C4-2B (cell line): ENCODE measurements around the gene SPDYE3.
"Not testable (repeated sequence)": the region's sequence is repeated elsewhere in the genome, so short reads cannot be mapped to it uniquely, and the experiment has no call there.

ENCODE experiments used
- H3K27ac ChIP-seq: fragments of 450-650 bp; 2 replicates; pipeline ENCODE4 v1.5.1; 2017
- CTCF ChIP-seq: fragments of 450-650 bp; conservative IDR thresholded peaks from 2 replicates; pipeline ENCODE4 v1.5.1; 2017; ENCODE audit warnings: mild to moderate bottlenecking
- ZFX ChIP-seq: fragments of 450-650 bp; IDR thresholded peaks from 2 replicates; pipeline ENCODE4 v1.6.1; 2017

SPDYE3 gene

GRCh38 chr7:100307402-100307801 is at the start of gene SPDYE3:
TSS of gene SPDYE3 (plus strand) at chr7:100307702. CDS start at chr7:100307886, 184 bp downstream.
- H3K27ac ChIP-seq = not testable (repeated sequence)

GRCh38 chr7:100259984-100260383 is 47.5 kb upstream of the SPDYE3 start:
- H3K27ac ChIP-seq = not testable (repeated sequence)

- H3K27ac ChIP-seq = not testable (repeated sequence)
These were observed 44.6 kb upstream of the SPDYE3 start for GRCh38 chr7:100262896-100263295.

GRCh38 chr7:100264223-100264622 is 43.3 kb upstream of the SPDYE3 start:
- H3K27ac ChIP-seq = not testable (repeated sequence)

GRCh38 chr7:100264669-100265165 is 42.8 kb upstream of the SPDYE3 start:
- not testable (repeated sequence) for H3K27ac ChIP-seq

- not testable (repeated sequence) for H3K27ac ChIP-seq
These were observed 41.7 kb upstream of the SPDYE3 start for GRCh38 chr7:100265851-100266250.

- H3K27ac ChIP-seq = no peak overlapping the region
- TF ChIP-seq ZFX (no peak), CTCF (no peak)
These were observed 40.7 kb upstream of the SPDYE3 start for GRCh38 chr7:100266576-100267354.

- TF ChIP-seq ZFX = no peak
- no peak for TF ChIP-seq CTCF
- no peak overlapping the region for H3K27ac ChIP-seq
These were observed 39.9 kb upstream of the SPDYE3 start for GRCh38 chr7:100267648-100268047.

GRCh38 chr7:100268882-100269281 is 38.6 kb upstream of the SPDYE3 start:
- not testable (repeated sequence) for H3K27ac ChIP-seq

GRCh38 chr7:100269306-100270045 is 38.0 kb upstream of the SPDYE3 start:
- H3K27ac ChIP-seq = not testable (repeated sequence)

- not testable (repeated sequence) for H3K27ac ChIP-seq
These were observed 37.2 kb upstream of the SPDYE3 start for GRCh38 chr7:100270046-100270918.

GRCh38 chr7:100270941-100271593 is 36.4 kb upstream of the SPDYE3 start:
- not testable (repeated sequence) for H3K27ac ChIP-seq
